HepG2 (cell line): ENCODE results near the gene C4orf17. TPM values are rescaled to one million over a fixed set of nuclear protein-coding genes. Genes with fewer than 3 reads are reported as not detected.

ENCODE experiments used
- ATAC-seq: fragments of 200-7000 bp; cut with Tn5 transposase; 3 replicates; pipeline ENCODE4 v1.9.1; 2020; ENCODE audit warnings: mild to moderate bottlenecking, moderate library complexity
- BruUV-seq: library from RNA; stranded (reverse); fragments of 400-500 nt; replicated peaks from 2 replicates; lab custom pipeline; 2021; lab: Mats Ljungman, UMichigan
- CTCF ChIA-PET: fragments of 300-600 bp; formaldehyde crosslinking; extraction: SDS; loops from one replicate; lab custom pipeline; 2021; ENCODE audit warnings: low total read pairs, inconsistent platforms, low intra/inter-chr PET ratio; lab: Yijun Ruan, JAX
- POLR2A ChIA-PET: fragments of 350-600 bp; sonication (Branson Sonifier 250); formaldehyde crosslinking; loops from one replicate; lab custom pipeline; 2020; ENCODE audit warnings: antibody characterized with exemption, inconsistent platforms; lab: Yijun Ruan, JAX
- DNase-seq: peaks from one replicate; pipeline ENCODE4 v3.0.0-alpha.2; 2015; ENCODE audit warnings: low spot score
- FAIRE-seq: peaks from 3 replicates; lab custom pipeline; 2011; peaks lifted over from hg19 to GRCh38; lab: Jason Lieb, UNC
- H2AFZ ChIP-seq: one replicate; pipeline ENCODE4 v1.6.1; 2011; ENCODE audit warnings: low read length, inconsistent platforms
- H3K27ac ChIP-seq: fragments of 300-600 bp; 3 replicates; pipeline ENCODE4 v1.8.0; 2011; ENCODE audit warnings: mixed run types, mild to moderate bottlenecking, mixed read lengths, low read length, inconsistent platforms; ENCODE audit not compliant: insufficient read depth; ENCODE audit errors: extremely low read length
- H3K27me3 ChIP-seq, 2 experiments: fragments of 200-600 bp in 1 of 2; 2 replicates in 1 of 2; 3 replicates in 1 of 2; pipeline versions ENCODE4 v1.6.0 to v1.8.0; 2011; ENCODE audit warnings: low read length in 2 of 2, mild to moderate bottlenecking in 2 of 2, moderate library complexity in 2 of 2, inconsistent platforms in 1 of 2; ENCODE audit not compliant: insufficient read depth in 2 of 2, control insufficient read depth in 1 of 2
- H3K36me3 ChIP-seq, 2 experiments: fragments of 200-600 bp in 1 of 2; replicated peaks in 1 of 2; 2 replicates in 1 of 2; 3 replicates in 1 of 2; pipeline versions ENCODE4 v1.5.1 to v1.8.0; 2011; ENCODE audit warnings: low read length in 2 of 2, inconsistent platforms in 1 of 2; ENCODE audit not compliant: insufficient read depth in 2 of 2, control insufficient read depth in 1 of 2
- H3K4me1 ChIP-seq: 2 replicates; pipeline ENCODE4 v1.5.1; 2012; ENCODE audit warnings: low read length, inconsistent platforms; ENCODE audit not compliant: insufficient read depth
- H3K4me2 ChIP-seq: 2 replicates; pipeline ENCODE4 v1.6.0; 2011; ENCODE audit warnings: low read depth, low read length, inconsistent platforms
- H3K4me3 ChIP-seq, 3 experiments: fragments of 200-600 bp in 1 of 3; sonication (generic), shearing (Covaris generic) in 1 of 3; replicated peaks in 1 of 3; 2 replicates each; pipeline ENCODE4 v1.5.1; 2011 to 2016; ENCODE audit warnings: low read length in 3 of 3, inconsistent platforms in 2 of 3, low read depth in 2 of 3, mild to moderate bottlenecking in 2 of 3, control low read depth in 1 of 3, mixed read lengths in 1 of 3; ENCODE audit not compliant: insufficient read depth in 1 of 3
- H3K79me2 ChIP-seq: one replicate; pipeline ENCODE4 v1.6.1; 2011; ENCODE audit warnings: low read length, inconsistent platforms; ENCODE audit not compliant: insufficient read depth
- H3K9ac ChIP-seq: 2 replicates; pipeline ENCODE4 v1.6.0; 2011; ENCODE audit warnings: mild to moderate bottlenecking, low read depth, low read length, inconsistent platforms; ENCODE audit not compliant: insufficient read depth
- H3K9me3 ChIP-seq: 2 replicates; pipeline ENCODE4 v1.5.1; 2012; ENCODE audit warnings: mild to moderate bottlenecking, low read length
- H4K20me1 ChIP-seq: 2 replicates; pipeline ENCODE4 v1.6.0; 2011; ENCODE audit warnings: inconsistent platforms, mild to moderate bottlenecking, low read length, moderate library complexity; ENCODE audit not compliant: insufficient read depth
- ELF1 ChIP-seq: sonication (generic); formaldehyde crosslinking; IDR thresholded peaks from 2 replicates; pipeline ENCODE4 v1.4.0; 2020; ENCODE audit warnings: missing genetic modification reagents
- LBX2 ChIP-seq: sonication (generic); formaldehyde crosslinking; IDR thresholded peaks from 2 replicates; pipeline ENCODE4 v1.5.0; 2020; ENCODE audit warnings: missing genetic modification reagents, mild to moderate bottlenecking, borderline replicate concordance
- MNT ChIP-seq: fragments of 450-650 bp; IDR thresholded peaks from 2 replicates; pipeline ENCODE4 v1.6.1; 2016
- NPAS2 ChIP-seq: sonication (generic); formaldehyde crosslinking; IDR thresholded peaks from 2 replicates; pipeline ENCODE4 v1.8.0; 2022; ENCODE audit warnings: mild to moderate bottlenecking, missing genetic modification reagents, borderline replicate concordance
- ZNF18 ChIP-seq: sonication (generic); formaldehyde crosslinking; IDR thresholded peaks from 2 replicates; pipeline ENCODE4 v1.8.0; 2022; ENCODE audit warnings: mild to moderate bottlenecking, missing genetic modification reagents; ENCODE audit not compliant: insufficient replicate concordance
- ZNF33A ChIP-seq: sonication (generic); formaldehyde crosslinking; IDR thresholded peaks from 2 replicates; pipeline ENCODE4 v1.5.1; 2020; ENCODE audit warnings: missing genetic modification reagents, mild to moderate bottlenecking, moderate library complexity, borderline replicate concordance
- WGBS: methylation state at CpG from one replicate; pipeline ENCODE4 v1.1.6; 2017; ENCODE audit warnings: low lambda C conversion rate; 5-methylcytosine and 5-hydroxymethylcytosine counted together
- in situ Hi-C: cut with HindIII; loops from 2 replicates; pipeline ENCODE4 v1.10.0; 2017; ENCODE audit warnings: low pct_unique_long_range_greater_than_20kb; ENCODE audit not compliant: extremely low pct_ligation_motif_present
- intact Hi-C: fragments of 100-400 bp; cut with micrococcal nuclease; formaldehyde crosslinking; loops from one replicate; pipeline ENCODE4 v1.10.0; 2022; ENCODE audit not compliant: unreplicated experiment
- polyA plus RNA-seq, 8 experiments: library from polyadenylated mRNA; depleted of rRNA in 3 of 8; stranded (reverse) in 7 of 8; unstranded in 1 of 8; fragments of >200 nt; fragmentation: Illumina TruSeq in 4 of 8; extraction: Trizol in 4 of 8; gene quantifications; 2 replicates each; pipeline versions ENCODE4 v1.2.1 to v1.2.3, GENCODE V29; 2011 to 2016; ENCODE audit warnings: low read depth in 4 of 8, missing spikeins in 1 of 8, mixed read lengths in 1 of 8; ENCODE audit not compliant: insufficient read depth in 1 of 8
- total RNA-seq, 5 experiments: library from RNA; depleted of rRNA; stranded (reverse); fragments of >200 nt; fragmentation: Illumina TruSeq; extraction: Trizol; gene quantifications; 2 replicates each; pipeline ENCODE4 v1.2.3, GENCODE V29; 2016; ENCODE audit warnings: low read depth in 1 of 5

The C4orf17 gene
- total and polyA plus RNA-seq, 2 of the 13 experiments (the other 11 are each of a cell fraction or from before 2014, with no cell fraction given), result not detected

GRCh38 chr4:99490286-99490685 lies 20.5 kb upstream of the C4orf17 start:
- CTCF ChIA-PET, result no interaction called here
- in situ Hi-C loops, result no loop called here
- no TSS peak for BruUV-seq

GRCh38 chr4:99504804-99505502 lies 5.9 kb upstream of the C4orf17 start:
- no peak for DNase-seq
- BruUV-seq, result no TSS peak
- Histone ChIP-seq H2AFZ (no peak overlapping the region), H3K9me3 (no peaks in the 10 kb centered on the region), H3K4me1 (no peaks in the 10 kb centered on the region), H3K36me3 (no peaks in the 10 kb centered on the region), H3K4me2 (no peak overlapping the region), H3K27ac (no peak overlapping the region), H3K27me3 (no peaks in the 10 kb centered on the region), H3K79me2 (no peaks in the 10 kb centered on the region), H4K20me1 (no peaks in the 10 kb centered on the region), H3K9ac (no peak overlapping the region), H3K4me3 (no peak overlapping the region)
- ATAC-seq, result no peak; the same call in 2 of the 3 replicates
- in situ Hi-C loops, result no loop called here
- 0% methylated on average over 1 of the region's 3 CpGs for WGBS
- FAIRE-seq, result no peak
- intact Hi-C loops, result no loop called here
- ChIA-PET POLR2A (no interaction called here), CTCF (no interaction called here)
- TF ChIP-seq MNT (peak; percentile 74), LBX2 (CRISPR knock-in tag) (no peak)

More at GRCh38 chr4:99490286-99490685, 20.5 kb upstream of the C4orf17 start:
- ATAC-seq, result no peak
- DNase-seq, result no peak
- Histone ChIP-seq H3K9me3 (peaks cover 20% of the 10 kb centered on the region), H3K79me2 (no peaks in the 10 kb centered on the region), H3K4me1 (no peaks in the 10 kb centered on the region), H3K9ac (no peak overlapping the region), H3K27ac (no peak overlapping the region), H3K4me3 (no peak overlapping the region), H4K20me1 (no peaks in the 10 kb centered on the region), H3K4me2 (no peak overlapping the region), H3K36me3 (no peaks in the 10 kb centered on the region), H2AFZ (no peak overlapping the region), H3K27me3 (no peaks in the 10 kb centered on the region; a peak in 1 of 5 replicates)
- intact Hi-C loops, result no loop called here
- POLR2A ChIA-PET, result no interaction called here
- no peak for FAIRE-seq
- TF ChIP-seq NPAS2 (CRISPR knock-in tag) (no peak), ZNF33A (CRISPR knock-in tag) (no peak), ELF1 (CRISPR knock-in tag) (no peak), ZNF18 (CRISPR knock-in tag) (no peak)
- 13% methylated on average over 4 of the region's 4 CpGs for WGBS
